ENCODE data around the gene EEF1AKMT2.

Gene EEF1AKMT2

GRCh38 chr10:124738441-124738840, 53.2 kb downstream of the EEF1AKMT2 start:
- DNase-seq: no peak

DNA sequence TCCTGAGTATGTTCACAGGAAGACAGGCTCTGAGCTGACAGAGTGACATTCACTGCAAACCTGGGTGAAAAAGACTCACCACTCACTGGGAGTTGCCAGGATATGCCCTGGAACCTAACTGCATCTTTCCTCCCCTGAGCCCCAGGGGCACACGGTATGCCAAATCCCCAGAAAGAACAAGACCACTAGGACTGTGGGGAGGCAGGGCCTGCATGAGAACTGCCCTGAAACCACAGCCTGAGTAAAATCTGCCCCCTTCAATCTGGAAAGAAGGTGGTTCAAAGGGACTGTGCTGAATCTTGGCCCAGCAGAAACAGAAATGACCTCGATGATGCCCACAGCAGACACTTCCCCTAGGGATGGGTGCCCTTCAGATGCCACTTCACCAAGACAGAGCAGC, 54.0 kb downstream of the EEF1AKMT2 start:
- DNase-seq: no peak

DNA sequence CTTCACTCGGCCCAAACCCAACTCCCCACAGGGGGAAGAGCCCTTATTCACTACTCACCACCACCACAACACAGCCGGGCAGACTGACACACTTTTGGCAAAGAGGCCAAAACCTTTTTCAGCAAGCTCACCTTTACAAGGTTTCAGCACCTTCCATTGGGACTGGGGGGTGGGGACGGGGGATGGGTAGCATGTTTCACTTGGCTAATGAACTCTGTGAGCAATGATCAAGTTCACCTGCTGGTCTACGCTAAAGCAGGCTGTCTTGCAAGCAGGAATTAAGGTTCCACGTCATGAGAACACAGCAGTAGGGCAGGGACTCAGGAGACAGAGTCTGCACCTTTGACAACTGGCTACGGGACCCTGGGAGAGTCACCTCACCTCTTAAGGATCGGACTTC, 54.5 kb downstream of the EEF1AKMT2 start:
- DNase-seq: no peak

GRCh38 chr10:124736491-124737136, 55.1 kb downstream of the EEF1AKMT2 start:
- no peak for DNase-seq

DNA sequence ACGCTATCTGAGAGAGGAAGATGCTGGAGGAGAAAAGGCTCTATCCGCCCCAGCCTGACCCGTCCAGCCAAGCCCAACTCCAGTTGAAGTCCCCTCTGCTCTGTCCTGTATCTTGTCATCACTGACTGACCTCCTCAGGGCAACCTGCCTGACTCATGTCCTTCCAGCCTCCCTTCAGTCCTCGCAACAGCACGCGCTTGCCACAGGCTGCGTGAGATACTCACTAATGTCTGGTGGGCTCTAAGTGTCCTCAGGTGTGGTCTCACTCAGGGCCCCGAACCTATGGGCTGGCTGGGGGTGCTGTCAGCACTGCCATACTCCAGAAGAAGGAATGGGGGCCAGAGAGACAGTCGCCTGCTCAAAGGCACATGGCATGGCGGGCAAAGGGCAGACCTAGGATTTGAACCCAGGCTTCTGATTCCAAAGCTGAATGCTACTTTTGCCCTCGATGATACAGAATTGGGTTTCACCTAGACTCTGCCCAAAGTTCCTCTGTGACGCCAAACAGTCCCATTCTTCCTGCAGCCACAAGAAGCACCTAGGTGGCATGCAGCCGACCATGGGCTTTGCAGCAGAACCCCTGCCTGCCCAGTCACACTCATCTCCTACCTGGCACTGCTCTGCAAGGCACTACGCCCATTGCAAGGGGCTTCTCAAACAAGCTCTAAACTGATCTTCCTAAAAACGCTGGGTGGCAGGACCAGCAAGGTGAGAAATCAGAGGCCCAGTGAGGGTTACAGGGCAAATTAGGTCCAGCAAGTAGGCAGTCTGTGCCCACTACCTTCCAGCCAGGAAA, 56.0 kb downstream of the EEF1AKMT2 start:
- no peak for DNase-seq

GRCh38 chr10:124734311-124735166, 57.1 kb downstream of the EEF1AKMT2 start:
- DNase-seq: no peak

GRCh38 chr10:124733571-124734245, 58.0 kb downstream of the EEF1AKMT2 start:
- no peak for DNase-seq

DNA sequence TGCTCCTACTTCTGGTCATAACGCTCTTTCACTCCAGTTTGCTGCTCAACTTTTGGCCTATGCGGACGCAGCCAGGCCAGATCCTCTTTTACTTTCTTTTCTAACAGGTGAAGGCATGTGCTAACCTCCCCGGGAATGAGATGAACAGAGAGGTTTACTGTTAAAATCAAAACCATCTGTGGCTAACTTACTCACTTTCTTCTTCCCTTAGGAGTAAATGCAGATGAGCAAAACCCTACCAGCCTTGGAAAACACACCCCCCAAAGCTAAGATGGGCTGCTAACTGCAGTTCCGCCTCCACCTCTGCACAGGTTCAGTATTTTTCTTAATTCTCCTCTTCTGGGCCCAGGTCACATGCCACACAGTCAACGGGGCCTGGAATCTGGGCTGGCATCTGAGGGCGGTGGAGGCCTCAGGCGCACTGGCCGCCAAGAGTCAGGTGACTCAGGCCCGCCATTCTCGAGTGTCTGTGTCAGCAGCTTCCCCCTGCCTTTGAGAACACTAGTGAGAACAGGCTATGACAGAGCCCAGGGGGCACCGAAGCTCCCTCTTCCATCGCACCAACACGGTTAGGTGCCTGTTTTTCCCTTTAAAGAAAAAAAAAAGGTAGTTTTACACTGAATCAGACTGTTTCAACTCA, 58.6 kb downstream of the EEF1AKMT2 start:
- no peak for DNase-seq

DNA sequence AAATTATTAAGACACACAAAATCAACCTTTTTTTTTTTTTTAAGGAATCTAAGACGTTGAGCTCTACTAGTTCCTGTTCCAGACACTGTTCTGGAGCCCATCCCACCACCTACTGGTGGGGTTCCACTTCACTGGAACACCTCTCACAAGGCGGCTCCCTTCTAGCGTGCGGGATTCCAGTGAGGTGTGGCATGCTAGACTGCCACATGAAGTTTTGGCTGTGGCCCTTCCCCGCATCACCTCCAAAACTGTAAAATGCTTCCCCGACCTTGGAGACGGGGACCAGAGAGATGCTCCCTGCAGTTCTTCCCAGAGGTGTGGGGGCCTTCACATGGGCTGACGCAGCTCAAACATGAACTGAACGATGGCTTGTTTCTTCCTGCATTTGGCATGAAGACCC, 60.1 kb downstream of the EEF1AKMT2 start:
- DNase-seq: no peak

- no peak for DNase-seq
Measured at GRCh38 chr10:124730790-124731189, 60.9 kb downstream of the EEF1AKMT2 start.

- peak; percentile 2 for DNase-seq
Measured at GRCh38 chr10:124728830-124729661, 62.6 kb downstream of the EEF1AKMT2 start.

GRCh38 chr10:124728071-124728829, 63.4 kb downstream of the EEF1AKMT2 start:
- DNase-seq: peak; percentile 1

DNA sequence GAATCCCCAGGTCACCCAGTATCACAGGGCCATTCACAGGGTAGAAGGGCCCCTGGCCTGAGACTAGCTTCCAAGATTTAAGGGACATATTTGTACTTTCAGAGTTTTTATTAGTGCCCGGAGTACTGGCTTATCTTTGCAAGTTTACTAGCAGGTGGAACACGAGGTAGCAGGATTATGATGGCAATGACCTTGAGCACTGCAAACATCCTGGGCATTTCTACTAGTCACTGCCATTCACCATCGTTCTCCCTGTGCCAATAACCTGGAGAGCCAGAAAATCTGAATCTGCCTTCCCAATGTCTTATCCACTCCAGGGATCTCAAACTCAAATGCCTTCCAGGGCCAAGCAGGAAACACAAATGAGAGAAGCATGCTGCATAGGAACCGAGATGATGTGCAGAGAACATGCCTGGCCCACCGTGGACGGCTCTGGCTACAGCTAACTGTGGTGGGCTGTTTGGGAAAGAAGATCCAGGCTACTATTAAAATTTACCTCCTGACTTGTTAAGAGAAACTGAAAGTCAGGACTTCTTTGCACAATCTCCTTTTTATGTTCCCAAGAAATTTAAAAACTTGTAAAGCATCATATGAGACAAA, 64.2 kb downstream of the EEF1AKMT2 start:
- DNase-seq: no peak

- DNase-seq: no peak
Measured at GRCh38 chr10:124725791-124726190, 65.9 kb downstream of the EEF1AKMT2 start.

DNA sequence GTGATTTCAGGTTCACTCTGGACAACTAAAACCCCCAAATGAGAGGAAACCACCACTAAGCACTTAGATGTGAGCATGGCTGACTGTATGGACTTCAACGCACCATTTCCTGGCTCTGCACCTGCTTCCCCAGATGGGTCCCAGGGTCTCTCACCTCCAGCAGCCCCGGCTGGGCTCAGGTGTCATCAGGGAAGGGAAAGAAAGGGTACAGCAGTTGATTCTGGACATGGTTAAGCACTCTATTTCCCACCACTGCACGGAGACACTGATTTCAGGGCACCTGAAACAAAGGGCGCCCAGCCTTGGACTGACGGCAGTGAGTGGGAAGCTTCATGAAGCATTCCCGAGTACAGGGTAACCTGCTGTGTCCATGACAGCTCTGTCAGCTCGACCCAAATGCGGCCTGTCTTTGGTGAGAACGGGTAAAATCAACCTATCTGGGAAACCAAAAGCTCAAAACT, 66.5 kb downstream of the EEF1AKMT2 start:
- no peak for DNase-seq

DNA sequence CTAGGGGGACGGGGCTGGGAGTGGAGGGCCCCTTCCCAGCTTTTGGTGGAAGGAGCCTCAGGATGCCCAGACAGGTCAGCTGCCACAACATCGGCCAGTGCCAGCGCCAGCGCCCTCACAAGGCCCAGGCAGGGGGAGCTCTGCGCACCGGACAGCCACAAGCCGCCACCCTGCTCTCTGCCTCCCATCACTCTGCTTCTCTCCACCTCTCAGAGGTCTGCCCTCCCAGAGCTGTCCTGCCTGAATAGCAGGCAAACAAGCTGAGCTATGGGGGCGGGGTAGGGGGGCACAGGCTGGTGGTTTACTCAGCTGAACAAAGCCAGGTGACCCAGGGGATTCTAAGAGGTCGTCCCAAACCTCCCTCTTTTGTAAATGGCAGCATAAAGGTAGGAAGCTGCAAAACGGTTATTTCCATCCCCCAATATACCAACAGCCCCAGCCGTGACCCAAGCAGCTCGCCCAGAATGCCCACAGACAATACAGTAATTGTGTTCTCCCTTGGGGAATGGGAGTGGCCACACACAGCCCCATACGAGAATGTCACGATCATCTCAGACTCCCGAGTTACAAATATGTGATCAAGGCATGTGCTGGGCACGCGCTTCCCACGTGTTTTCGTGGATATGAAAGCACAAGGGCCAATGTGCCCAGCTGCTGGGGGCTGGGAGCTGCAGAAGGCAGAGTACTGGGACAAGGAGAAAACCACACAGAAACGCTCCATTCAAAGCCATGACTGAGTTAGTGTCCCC, 67.2 kb downstream of the EEF1AKMT2 start:
- no peak for DNase-seq

GRCh38 chr10:124723826-124724225, 67.9 kb downstream of the EEF1AKMT2 start:
- no peak for DNase-seq

GRCh38 chr10:124722798-124723783, 68.6 kb downstream of the EEF1AKMT2 start:
- DNase-seq: no peak

Measured in right kidney (tissue), 1 donor.